PC-3 (cell line): Measurements from ENCODE around the gene FLG2.

ENCODE experiments used
- EZH2phosphoT487 ChIP-seq: fragments of 300-600 bp; sonication (generic); IDR thresholded peaks from 2 replicates; pipeline ENCODE4 v1.6.1; 2018; ENCODE audit warnings: mild to moderate bottlenecking, antibody characterized with exemption, low read length, borderline replicate concordance
- TF ChIP-seq, protein P1 (sequence below): fragments of 300-600 bp; sonication (generic); conservative IDR thresholded peaks from 2 replicates; pipeline ENCODE4 v1.5.1; 2017; ENCODE audit warnings: antibody characterized with exemption, low read depth, mild to moderate bottlenecking, low read length

DNA sequence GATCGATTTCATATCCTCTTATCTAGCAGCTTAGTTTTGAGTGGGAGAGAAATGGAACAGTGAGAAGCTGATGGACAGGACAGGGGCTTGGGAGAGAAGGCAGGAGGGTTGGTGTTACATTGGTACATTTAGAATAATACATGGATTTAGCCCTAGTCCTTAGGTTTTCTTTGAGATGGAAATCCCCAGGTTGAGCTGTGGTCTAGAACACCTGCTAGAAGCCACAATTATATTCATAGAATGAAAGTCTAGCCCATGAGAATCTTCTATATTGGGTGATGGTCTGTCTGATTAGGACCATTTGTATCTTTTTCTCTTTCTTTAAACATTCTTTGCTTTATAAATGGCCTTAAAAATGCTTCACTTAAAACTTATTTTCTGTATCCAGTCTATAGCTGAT is 34.3 kb upstream of the FLG2 start:
- TF ChIP-seq, protein P1, sequence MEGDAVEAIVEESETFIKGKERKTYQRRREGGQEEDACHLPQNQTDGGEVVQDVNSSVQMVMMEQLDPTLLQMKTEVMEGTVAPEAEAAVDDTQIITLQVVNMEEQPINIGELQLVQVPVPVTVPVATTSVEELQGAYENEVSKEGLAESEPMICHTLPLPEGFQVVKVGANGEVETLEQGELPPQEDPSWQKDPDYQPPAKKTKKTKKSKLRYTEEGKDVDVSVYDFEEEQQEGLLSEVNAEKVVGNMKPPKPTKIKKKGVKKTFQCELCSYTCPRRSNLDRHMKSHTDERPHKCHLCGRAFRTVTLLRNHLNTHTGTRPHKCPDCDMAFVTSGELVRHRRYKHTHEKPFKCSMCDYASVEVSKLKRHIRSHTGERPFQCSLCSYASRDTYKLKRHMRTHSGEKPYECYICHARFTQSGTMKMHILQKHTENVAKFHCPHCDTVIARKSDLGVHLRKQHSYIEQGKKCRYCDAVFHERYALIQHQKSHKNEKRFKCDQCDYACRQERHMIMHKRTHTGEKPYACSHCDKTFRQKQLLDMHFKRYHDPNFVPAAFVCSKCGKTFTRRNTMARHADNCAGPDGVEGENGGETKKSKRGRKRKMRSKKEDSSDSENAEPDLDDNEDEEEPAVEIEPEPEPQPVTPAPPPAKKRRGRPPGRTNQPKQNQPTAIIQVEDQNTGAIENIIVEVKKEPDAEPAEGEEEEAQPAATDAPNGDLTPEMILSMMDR: no peak
- TF ChIP-seq EZH2phosphoT487: no peak
